Testis (tissue), 2 donors: Measurements from ENCODE around the gene KIF26B.

Experiments
- POLR2A ChIP-seq: fragments of 450-650 bp; IDR thresholded peaks from one replicate; pipeline ENCODE4 v1.6.1; 2017; ENCODE audit warnings: antibody characterized with exemption, mild to moderate bottlenecking, moderate library complexity
- TF ChIP-seq, protein P1 (sequence below), 3 experiments: fragments of 450-650 bp in 2 of 3; fragments of 200-600 bp in 1 of 3; sonication (generic) in 1 of 3; IDR thresholded peaks; one replicate each; pipeline ENCODE4 v1.5.1; 2016 to 2019; ENCODE audit warnings: antibody characterized with exemption in 3 of 3, mild to moderate bottlenecking in 2 of 3, moderate library complexity in 1 of 3

DNA sequence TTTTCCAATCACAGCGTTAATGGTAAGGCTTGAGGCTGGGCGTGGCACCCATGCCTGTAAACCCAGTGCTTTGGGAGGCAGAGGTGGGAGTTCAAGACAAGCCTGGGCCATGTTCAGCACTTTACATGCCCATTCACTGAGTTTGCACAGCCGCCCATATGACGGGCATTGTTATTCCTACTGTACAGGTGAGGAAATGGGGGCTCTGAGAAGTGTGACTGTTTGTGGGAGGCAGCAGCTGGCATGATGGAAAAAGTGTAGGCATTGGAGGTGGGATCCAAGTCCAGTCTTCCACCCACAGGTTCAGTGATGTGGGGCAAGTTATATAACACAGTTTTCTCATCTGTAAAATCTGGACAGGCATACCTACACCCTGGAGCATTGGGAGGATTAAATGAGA, 445.9 kb downstream of the KIF26B start:
- no peak for TF ChIP-seq POLR2A
- TF ChIP-seq, protein P1, sequence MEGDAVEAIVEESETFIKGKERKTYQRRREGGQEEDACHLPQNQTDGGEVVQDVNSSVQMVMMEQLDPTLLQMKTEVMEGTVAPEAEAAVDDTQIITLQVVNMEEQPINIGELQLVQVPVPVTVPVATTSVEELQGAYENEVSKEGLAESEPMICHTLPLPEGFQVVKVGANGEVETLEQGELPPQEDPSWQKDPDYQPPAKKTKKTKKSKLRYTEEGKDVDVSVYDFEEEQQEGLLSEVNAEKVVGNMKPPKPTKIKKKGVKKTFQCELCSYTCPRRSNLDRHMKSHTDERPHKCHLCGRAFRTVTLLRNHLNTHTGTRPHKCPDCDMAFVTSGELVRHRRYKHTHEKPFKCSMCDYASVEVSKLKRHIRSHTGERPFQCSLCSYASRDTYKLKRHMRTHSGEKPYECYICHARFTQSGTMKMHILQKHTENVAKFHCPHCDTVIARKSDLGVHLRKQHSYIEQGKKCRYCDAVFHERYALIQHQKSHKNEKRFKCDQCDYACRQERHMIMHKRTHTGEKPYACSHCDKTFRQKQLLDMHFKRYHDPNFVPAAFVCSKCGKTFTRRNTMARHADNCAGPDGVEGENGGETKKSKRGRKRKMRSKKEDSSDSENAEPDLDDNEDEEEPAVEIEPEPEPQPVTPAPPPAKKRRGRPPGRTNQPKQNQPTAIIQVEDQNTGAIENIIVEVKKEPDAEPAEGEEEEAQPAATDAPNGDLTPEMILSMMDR (IDR thresholded peaks at IDR 0.05), result no peak
